ENCODE results near the gene PMIS2.

Gene PMIS2

DNA sequence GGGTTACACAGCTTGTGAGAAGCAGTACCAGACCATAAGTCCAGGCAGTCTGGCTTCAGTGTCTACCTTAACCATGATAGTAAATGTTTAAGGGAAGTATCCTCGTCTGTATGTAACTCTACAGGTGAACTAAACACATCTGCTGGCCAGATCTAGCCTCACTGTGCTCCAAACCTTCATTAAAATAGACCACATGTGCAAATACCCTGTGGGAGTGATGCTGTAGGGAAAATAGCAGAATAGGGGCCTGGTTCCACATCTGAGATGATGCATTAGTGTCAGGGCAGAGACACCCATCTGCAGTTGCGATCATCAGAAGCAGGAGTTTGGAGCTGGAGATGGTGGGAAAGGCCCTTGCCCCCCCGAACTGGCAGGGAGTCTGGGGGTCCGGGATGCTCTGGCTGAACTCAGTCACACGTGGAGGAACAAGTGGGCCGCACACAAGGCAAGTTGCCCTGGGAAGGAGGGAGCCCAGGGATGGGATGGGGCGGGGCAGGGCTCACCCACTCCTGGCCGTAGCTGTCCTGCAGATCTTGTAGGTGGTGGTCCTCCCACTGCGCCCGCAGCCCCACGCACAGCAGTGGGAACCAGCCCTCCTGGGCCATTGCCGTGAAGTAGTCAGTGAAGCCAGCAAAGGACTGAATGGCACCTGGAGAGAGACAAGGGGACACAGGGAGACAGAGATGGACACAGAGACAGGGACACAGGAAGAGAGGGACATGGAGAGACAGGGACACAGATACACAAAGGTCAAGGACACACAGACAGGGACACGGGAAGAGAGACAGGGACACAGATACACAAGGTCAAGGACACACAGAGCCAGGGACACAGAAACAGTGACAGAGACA, 33.2 kb upstream of the PMIS2 start (continued):
- TF ChIP-seq ZNF350 (tag by site-specific recombination; IDR thresholded peaks at IDR 0.05): no peak
- no peak for TF ChIP-seq ZNF626 (tag by site-specific recombination; IDR thresholded peaks at IDR 0.05)

- TF ChIP-seq, protein P1, sequence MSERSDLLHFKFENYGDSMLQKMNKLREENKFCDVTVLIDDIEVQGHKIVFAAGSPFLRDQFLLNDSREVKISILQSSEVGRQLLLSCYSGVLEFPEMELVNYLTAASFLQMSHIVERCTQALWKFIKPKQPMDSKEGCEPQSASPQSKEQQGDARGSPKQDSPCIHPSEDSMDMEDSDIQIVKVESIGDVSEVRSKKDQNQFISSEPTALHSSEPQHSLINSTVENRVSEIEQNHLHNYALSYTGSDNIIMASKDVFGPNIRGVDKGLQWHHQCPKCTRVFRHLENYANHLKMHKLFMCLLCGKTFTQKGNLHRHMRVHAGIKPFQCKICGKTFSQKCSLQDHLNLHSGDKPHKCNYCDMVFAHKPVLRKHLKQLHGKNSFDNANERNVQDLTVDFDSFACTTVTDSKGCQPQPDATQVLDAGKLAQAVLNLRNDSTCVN (tag by site-specific recombination; optimal IDR thresholded peaks at IDR 0.05): no peak
- no peak for TF ChIP-seq ZNF239 (tag by site-specific recombination; IDR thresholded peaks at IDR 0.05)
- TF ChIP-seq, protein P2, sequence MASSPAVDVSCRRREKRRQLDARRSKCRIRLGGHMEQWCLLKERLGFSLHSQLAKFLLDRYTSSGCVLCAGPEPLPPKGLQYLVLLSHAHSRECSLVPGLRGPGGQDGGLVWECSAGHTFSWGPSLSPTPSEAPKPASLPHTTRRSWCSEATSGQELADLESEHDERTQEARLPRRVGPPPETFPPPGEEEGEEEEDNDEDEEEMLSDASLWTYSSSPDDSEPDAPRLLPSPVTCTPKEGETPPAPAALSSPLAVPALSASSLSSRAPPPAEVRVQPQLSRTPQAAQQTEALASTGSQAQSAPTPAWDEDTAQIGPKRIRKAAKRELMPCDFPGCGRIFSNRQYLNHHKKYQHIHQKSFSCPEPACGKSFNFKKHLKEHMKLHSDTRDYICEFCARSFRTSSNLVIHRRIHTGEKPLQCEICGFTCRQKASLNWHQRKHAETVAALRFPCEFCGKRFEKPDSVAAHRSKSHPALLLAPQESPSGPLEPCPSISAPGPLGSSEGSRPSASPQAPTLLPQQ (tag by site-specific recombination; IDR thresholded peaks at IDR 0.05): no peak
- TF ChIP-seq ZNF600 (tag by site-specific recombination; IDR thresholded peaks at IDR 0.05): no peak
- no peak for TF ChIP-seq ZNF521 (tag by site-specific recombination; IDR thresholded peaks at IDR 0.05)
- TF ChIP-seq SP2 (tag by site-specific recombination; IDR thresholded peaks at IDR 0.05): no peak
- no peak for TF ChIP-seq ZNF629 (tag by site-specific recombination; IDR thresholded peaks at IDR 0.05)
- TF ChIP-seq ZNF148 (tag by site-specific recombination; IDR thresholded peaks at IDR 0.05; ENCODE audit: borderline replicate concordance): peak; percentile 14; the same call in 1 of the 2 replicates
- TF ChIP-seq ZNF292 (tag by site-specific recombination; IDR thresholded peaks at IDR 0.05; ENCODE audit: borderline replicate concordance, low read depth): no peak
- TF ChIP-seq ZNF280D (tag by site-specific recombination; IDR thresholded peaks at IDR 0.05): no peak
- TF ChIP-seq ZNF510 (tag by site-specific recombination; IDR thresholded peaks at IDR 0.05; ENCODE audit: insufficient replicate concordance): no peak
- TF ChIP-seq ZFP41 (tag by site-specific recombination; IDR thresholded peaks at IDR 0.05; ENCODE audit: borderline replicate concordance): no peak
- no peak for TF ChIP-seq ZNF174 (tag by site-specific recombination; IDR thresholded peaks at IDR 0.05)
- peak; percentile 3; the same call in 1 of the 2 replicates for TF ChIP-seq ZFHX2 (tag by site-specific recombination; conservative IDR thresholded peaks at IDR 0.05)
- peak; percentile 28; the same call in 1 of the 2 replicates for TF ChIP-seq ZBTB7A (tag by site-specific recombination; IDR thresholded peaks at IDR 0.05; ENCODE audit: low read depth)
- TF ChIP-seq ZNF768 (tag by site-specific recombination; IDR thresholded peaks at IDR 0.05): no peak
- no peak for TF ChIP-seq ZBTB20 (tag by site-specific recombination; IDR thresholded peaks at IDR 0.05)
- TF ChIP-seq ZBTB48 (tag by site-specific recombination; IDR thresholded peaks at IDR 0.05): 0 out of 2 replicates have a peak, but pooled peaks have one; percentile 12
- TF ChIP-seq ZNF394 (tag by site-specific recombination; IDR thresholded peaks at IDR 0.05; ENCODE audit: borderline replicate concordance): no peak
- H3K9me3 ChIP-seq (ENCODE audit: control insufficient read depth, insufficient read depth, low read depth, low read length): no peaks in the 10 kb centered on the region
- ChIA-PET POLR2A (interaction anchor here (0.6 kb wide), 1 partner anchor 49 kb away, joined by 3 read pairs; no protein-coding TSS in a partner anchor), CTCF (interaction anchor here (0.7 kb wide), 1 partner anchor 155 kb away, joined by 3 read pairs; no protein-coding TSS in a partner anchor)
- no peak overlapping the region for H3K4me3 ChIP-seq (ENCODE audit: low read depth, low read length)
- H3K36me3 ChIP-seq (ENCODE audit: control insufficient read depth in 2 of 2, insufficient read depth in 1 of 2, low read length in 2 of 2): peaks cover 10 to 15% of the 10 kb centered on the region in 2 experiments; a peak in 2 of 3 replicates
- H3K4me1 ChIP-seq (ENCODE audit: control insufficient read depth, insufficient read depth, low read length): peaks cover 6% of the 10 kb centered on the region
- H3K27ac ChIP-seq (ENCODE audit: extremely low read depth, low read depth, low read length): no peak overlapping the region
Measured at GRCh38 chr19:35553385-35554000, 32.5 kb upstream of the PMIS2 start.
